Subcutaneous adipose tissue (tissue), 4 donors: ENCODE measurements around the gene PMAIP1. TPM values are rescaled to one million over a fixed set of nuclear protein-coding genes. Genes with fewer than 3 reads are reported as not detected.

Experiments
- CTCF ChIP-seq: fragments of 450-650 bp; IDR thresholded peaks from one replicate; pipeline ENCODE4 v1.5.1; 2016; ENCODE audit warnings: low read depth, mild to moderate bottlenecking, control low read depth, antibody characterized with exemption, moderate library complexity
- total RNA-seq, 4 donors: library from RNA; depleted of rRNA; stranded (reverse); fragments of >200 nt; gene quantifications; one replicate each; pipeline ENCODE4 v1.1.0, GENCODE V29; 2016

The PMAIP1 gene
- total RNA-seq, 4 donors from 2014 or later = 0.44 to 2.0 (median 1.4) TPM; not detected in 1

- no peak for TF ChIP-seq CTCF
These were observed 17.6 kb downstream of the PMAIP1 start for GRCh38 chr18:59917422-59917821.

- no peak for TF ChIP-seq CTCF
These were observed 18.5 kb downstream of the PMAIP1 start for GRCh38 chr18:59918320-59918755.

- TF ChIP-seq CTCF = no peak
These were observed 19.2 kb downstream of the PMAIP1 start for GRCh38 chr18:59918997-59919396.

- TF ChIP-seq CTCF = no peak
These were observed 21.6 kb downstream of the PMAIP1 start for GRCh38 chr18:59921384-59921891.

- TF ChIP-seq CTCF = no peak
These were observed 23.9 kb downstream of the PMAIP1 start for GRCh38 chr18:59923539-59924196.

GRCh38 chr18:59926131-59926530 lies 26.3 kb downstream of the PMAIP1 start:
- TF ChIP-seq CTCF = no peak

GRCh38 chr18:59927246-59927825 lies 27.5 kb downstream of the PMAIP1 start:
- TF ChIP-seq CTCF = no peak
